ENCODE results near the gene PTPRD. TPM values are rescaled to one million over a fixed set of nuclear protein-coding genes. Genes with fewer than 3 reads are reported as not detected.

The PTPRD gene
- total RNA-seq, 1 experiment from 2014 or later: 69.6 TPM

GRCh38 chr9:9620736-9621135 is 992.1 kb downstream of the PTPRD start:
- no peaks in the 10 kb centered on the region for H3K9me3 Mint-ChIP-seq
- H3K4me1 Mint-ChIP-seq: peaks cover 11% of the 10 kb centered on the region
- no peak for ATAC-seq
- H3K27ac Mint-ChIP-seq: no peak overlapping the region
- POLR2A ChIA-PET: interaction anchor here (0.6 to 0.7 kb wide), 3 partner anchors 94 to 313 kb away, joined by 3 to 4 read pairs (median 3); no protein-coding TSS in a partner anchor
- H3K4me3 Mint-ChIP-seq: no peak overlapping the region
- no peaks in the 10 kb centered on the region for H3K36me3 Mint-ChIP-seq
- no peak for TF ChIP-seq OVOL2 (CRISPR knock-in tag; IDR thresholded peaks at IDR 0.05; ENCODE audit: borderline replicate concordance)
- no peak for TF ChIP-seq MYBL2 (CRISPR knock-in tag; IDR thresholded peaks at IDR 0.05)
- no peak for TF ChIP-seq MAX (CRISPR knock-in tag; IDR thresholded peaks at IDR 0.05)
- TF ChIP-seq SOX15 (CRISPR knock-in tag; IDR thresholded peaks at IDR 0.05): no peak
- no peak for TF ChIP-seq FOXJ3 (CRISPR knock-in tag; IDR thresholded peaks at IDR 0.05; ENCODE audit: borderline replicate concordance)
- no peak for TF ChIP-seq E2F1 (CRISPR knock-in tag; IDR thresholded peaks at IDR 0.05)
- TF ChIP-seq ZNF121 (CRISPR knock-in tag; IDR thresholded peaks at IDR 0.05): no peak
- TF ChIP-seq NFATC4 (CRISPR knock-in tag; IDR thresholded peaks at IDR 0.05): no peak
- TF ChIP-seq PRDM15 (CRISPR knock-in tag; IDR thresholded peaks at IDR 0.05): no peak
- TF ChIP-seq IRF1 (CRISPR knock-in tag; IDR thresholded peaks at IDR 0.05): no peak
- no peak for TF ChIP-seq CREM (CRISPR knock-in tag; IDR thresholded peaks at IDR 0.05)
- no peak for TF ChIP-seq ZNF263 (CRISPR knock-in tag; IDR thresholded peaks at IDR 0.05; ENCODE audit: low read depth)
- no peak for TF ChIP-seq CTCF (IDR thresholded peaks at IDR 0.05)
- no peak for TF ChIP-seq ZSCAN18 (CRISPR knock-in tag; IDR thresholded peaks at IDR 0.05)
- TF ChIP-seq ZNF416 (CRISPR knock-in tag; IDR thresholded peaks at IDR 0.05): no peak
- TF ChIP-seq RORB (CRISPR knock-in tag; IDR thresholded peaks at IDR 0.05): no peak
- no peak for TF ChIP-seq EMX1 (CRISPR knock-in tag; IDR thresholded peaks at IDR 0.05)
- no peak for TF ChIP-seq ZNF317 (CRISPR knock-in tag; IDR thresholded peaks at IDR 0.05; ENCODE audit: borderline replicate concordance, low read depth)
- TF ChIP-seq TEAD1 (CRISPR knock-in tag; IDR thresholded peaks at IDR 0.05): no peak
- no peak for TF ChIP-seq ZNF425 (CRISPR knock-in tag; conservative IDR thresholded peaks at IDR 0.05)
- no peak for DNase-seq (ENCODE audit: low spot score)
- H3K27me3 Mint-ChIP-seq (ENCODE audit: low read depth): no peaks in the 10 kb centered on the region
- CTCF ChIA-PET: interaction anchor here (0.8 to 0.9 kb wide), 2 partner anchors 171 to 322 kb away, joined by 3 read pairs; no protein-coding TSS in a partner anchor
